Measurements from ENCODE around the gene NR2E3.

Gene NR2E3

DNA sequence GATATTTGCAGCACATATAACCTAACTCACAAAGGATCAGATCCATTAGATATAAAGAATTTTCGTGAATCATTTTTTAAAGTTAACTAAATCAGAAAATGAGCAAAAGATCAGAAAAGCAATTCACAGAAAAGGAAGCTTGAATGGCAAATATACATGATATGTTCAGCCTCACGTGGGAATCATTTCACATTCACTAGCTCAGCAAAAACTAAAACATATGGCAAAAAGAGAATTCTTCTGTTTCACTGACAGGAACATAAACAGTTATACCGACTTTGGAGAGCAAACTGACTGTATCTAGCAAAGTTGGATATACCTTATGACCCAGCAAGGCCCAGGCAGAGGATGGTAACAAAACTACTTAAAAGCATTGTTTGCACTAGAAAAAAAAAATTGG, 34.0 kb upstream of the NR2E3 start:
- TF ChIP-seq, protein P1, sequence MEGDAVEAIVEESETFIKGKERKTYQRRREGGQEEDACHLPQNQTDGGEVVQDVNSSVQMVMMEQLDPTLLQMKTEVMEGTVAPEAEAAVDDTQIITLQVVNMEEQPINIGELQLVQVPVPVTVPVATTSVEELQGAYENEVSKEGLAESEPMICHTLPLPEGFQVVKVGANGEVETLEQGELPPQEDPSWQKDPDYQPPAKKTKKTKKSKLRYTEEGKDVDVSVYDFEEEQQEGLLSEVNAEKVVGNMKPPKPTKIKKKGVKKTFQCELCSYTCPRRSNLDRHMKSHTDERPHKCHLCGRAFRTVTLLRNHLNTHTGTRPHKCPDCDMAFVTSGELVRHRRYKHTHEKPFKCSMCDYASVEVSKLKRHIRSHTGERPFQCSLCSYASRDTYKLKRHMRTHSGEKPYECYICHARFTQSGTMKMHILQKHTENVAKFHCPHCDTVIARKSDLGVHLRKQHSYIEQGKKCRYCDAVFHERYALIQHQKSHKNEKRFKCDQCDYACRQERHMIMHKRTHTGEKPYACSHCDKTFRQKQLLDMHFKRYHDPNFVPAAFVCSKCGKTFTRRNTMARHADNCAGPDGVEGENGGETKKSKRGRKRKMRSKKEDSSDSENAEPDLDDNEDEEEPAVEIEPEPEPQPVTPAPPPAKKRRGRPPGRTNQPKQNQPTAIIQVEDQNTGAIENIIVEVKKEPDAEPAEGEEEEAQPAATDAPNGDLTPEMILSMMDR (IDR thresholded peaks at IDR 0.05; ENCODE audit: low read depth, low read length, missing control alignments) = no peak
- H3K4me3 ChIP-seq (replicated peaks; ENCODE audit: low read depth, low read length) = no peak overlapping the region
- DNase-seq (ENCODE audit: extremely low read depth, low read depth) = no peak

DNA sequence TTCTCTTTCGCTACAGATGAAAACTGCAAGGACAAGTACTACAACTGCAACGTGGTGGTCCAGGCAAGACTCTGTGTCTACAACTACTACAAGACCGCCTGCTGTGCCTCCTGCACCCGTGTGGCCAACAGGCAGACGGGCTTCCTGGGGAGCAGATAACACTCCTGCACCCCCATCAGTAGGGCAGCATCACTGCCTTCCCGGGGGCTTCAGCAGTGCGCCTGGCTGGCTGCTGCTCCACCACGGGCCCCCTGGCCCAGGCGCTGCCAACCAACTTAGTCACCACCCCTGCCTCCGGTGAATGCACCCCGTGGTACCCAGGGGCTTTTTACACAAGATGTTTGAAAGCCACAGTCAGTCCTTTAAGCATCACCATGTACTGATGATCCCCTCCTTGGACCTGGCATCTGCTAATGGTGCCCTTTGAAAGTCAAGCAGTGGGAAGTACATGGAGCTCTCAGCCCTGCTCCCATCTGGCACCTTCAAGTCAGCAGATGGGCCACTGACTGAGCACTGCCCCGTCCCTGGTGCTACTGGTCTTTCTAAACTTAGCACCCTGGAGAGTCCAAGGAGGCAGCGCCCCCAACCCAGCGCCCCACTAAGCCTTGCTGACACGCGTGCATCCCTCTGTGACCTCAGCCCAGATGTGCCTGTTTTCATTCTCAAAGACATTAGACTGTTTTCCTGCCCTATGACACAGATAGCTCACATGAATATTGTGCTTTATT, 33.0 kb upstream of the NR2E3 start:
- TF ChIP-seq, protein P1 (IDR thresholded peaks at IDR 0.05; ENCODE audit: low read depth, low read length, missing control alignments) = no peak
- no peak for DNase-seq (ENCODE audit: extremely low read depth, low read depth)
- H3K4me3 ChIP-seq (replicated peaks; ENCODE audit: low read depth, low read length) = no peak overlapping the region

DNA sequence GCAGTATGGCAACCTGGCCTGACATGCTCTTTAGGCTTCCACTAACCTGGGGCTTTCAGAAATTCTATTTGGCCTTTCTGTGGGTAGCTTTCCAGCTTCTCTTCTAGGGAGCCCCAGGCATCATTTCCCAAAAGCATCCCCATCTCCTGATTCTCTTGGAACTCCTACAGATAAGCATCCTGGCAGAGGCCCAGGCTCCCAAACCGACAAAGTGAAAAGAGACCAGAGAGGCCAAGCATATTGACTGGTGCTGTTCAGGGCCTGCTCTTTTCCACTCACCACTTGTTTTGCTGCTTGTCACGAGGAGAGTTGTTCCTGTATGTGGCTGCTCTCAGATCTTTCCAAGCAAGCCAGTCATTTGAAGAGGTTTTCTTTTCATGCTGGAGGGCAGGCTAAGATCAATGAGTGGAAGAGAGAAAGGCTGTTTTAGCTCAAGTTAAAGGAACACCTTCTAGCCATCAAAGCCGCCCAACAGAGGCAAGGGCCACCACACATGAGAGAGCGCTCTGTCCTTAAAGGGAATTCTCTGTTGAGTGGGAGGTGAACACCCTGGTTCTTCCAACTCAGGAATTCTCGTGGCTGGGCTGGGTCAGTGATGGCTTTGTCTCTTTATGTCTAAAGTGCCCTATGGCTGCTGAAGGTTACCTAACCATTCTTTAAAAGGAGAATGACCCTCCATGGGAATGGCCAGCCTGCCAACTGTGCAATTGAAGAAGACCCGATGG, 31.1 kb upstream of the NR2E3 start:
- no peak overlapping the region for H3K4me3 ChIP-seq (replicated peaks; ENCODE audit: low read depth, low read length)
- no peak for DNase-seq (ENCODE audit: extremely low read depth, low read depth)
- TF ChIP-seq, protein P1 (IDR thresholded peaks at IDR 0.05; ENCODE audit: low read depth, low read length, missing control alignments) = no peak

DNA sequence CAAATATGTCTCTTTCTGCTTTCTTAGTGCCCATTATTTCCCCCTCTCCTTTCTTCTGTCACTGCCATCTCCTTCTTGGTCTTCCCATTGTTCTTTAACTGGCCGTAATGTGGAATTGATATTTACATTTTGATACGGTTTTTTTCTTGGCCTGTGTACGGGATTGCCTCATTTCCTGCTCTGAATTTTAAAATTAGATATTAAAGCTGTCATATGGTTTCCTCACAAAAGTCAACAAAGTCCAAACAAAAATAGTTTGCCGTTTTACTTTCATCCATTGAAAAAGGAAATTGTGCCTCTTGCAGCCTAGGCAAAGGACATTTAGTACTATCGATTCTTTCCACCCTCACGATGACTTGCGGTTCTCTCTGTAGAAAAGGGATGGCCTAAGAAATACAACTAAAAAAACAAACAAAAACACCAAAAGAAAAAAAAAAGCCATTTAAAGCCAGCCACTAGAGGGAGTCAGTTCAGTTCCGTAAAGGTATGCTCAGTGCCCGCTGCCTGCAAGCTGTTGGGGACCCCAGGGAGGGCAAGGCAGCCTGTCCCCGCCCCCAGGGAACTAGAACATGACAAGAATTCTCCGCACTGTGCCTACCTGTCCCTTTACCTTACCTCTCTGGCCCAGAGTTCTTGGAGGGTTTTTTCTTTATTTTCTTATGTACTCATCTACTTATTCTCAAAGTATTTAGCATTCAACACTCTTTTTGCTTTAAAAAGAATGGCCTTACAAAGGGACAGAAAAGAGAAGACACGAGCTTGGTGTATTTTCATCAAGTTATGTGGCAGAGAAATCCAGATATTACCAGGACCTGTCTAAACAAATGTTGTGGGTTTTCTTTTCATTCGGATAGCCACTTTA, 30.0 kb upstream of the NR2E3 start:
- DNase-seq (ENCODE audit: extremely low read depth, low read depth) = peak; percentile 52
- no peak overlapping the region for H3K4me3 ChIP-seq (replicated peaks; ENCODE audit: low read depth, low read length)
- TF ChIP-seq, protein P1 (IDR thresholded peaks at IDR 0.05; ENCODE audit: low read depth, low read length, missing control alignments) = peak; percentile 75

DNA sequence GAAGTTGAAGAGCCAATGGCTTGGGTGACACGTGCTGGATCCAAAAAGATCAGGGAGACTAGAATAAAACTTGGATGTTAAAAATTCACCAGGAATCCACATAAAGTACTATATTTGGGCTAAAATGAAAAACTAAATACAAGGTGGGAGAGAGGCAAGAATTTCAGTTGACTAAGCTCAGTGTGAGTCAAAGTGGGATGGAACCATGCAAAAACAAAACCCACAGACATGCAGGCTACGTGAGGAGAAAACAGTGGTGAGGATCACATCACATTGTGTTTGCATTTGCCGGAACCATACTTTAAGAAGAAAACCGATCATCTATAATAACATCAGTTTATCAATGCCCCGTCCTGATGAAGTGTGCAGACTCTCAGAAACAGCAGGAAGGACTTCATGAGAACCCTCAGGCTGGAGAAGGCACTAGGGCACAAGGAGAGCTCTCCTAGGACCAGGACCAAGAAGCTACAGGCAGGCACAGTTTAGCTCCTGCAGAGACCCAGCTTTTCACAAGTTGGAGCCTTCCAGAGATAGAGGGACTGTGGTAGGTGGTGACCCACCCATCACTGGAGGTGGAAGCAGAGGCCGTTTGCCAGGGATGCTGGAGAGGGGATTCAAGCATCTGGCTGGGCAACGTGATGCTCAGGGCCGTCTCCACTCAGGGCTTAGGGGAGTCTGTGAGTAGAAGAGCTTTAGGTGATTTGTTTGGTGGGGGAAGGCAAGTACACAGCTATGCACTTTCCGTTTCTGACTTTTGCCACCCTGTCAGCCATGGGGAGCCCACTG, 29.0 kb upstream of the NR2E3 start:
- DNase-seq (ENCODE audit: extremely low read depth, low read depth) = no peak
- TF ChIP-seq, protein P1 (IDR thresholded peaks at IDR 0.05; ENCODE audit: low read depth, low read length, missing control alignments) = no peak
- no peak overlapping the region for H3K4me3 ChIP-seq (replicated peaks; ENCODE audit: low read depth, low read length)

DNA sequence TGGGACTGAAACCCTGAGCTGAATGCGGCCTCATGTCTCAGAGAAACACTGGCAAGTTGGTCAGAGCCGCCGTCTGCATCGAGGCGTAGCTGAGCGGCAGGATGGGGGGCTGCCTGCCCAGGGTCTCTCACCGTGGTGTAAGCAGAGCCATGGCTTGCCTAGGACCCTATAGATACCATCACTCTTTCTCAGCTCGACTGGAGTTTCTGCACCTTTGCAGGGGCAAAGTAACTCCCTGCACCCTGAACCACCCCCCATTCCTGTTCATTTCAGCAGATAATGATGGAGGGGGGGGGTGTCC, 28.4 kb upstream of the NR2E3 start:
- TF ChIP-seq, protein P1 (IDR thresholded peaks at IDR 0.05; ENCODE audit: low read depth, low read length, missing control alignments) = no peak
- no peak for DNase-seq (ENCODE audit: extremely low read depth, low read depth)
- H3K4me3 ChIP-seq (replicated peaks; ENCODE audit: low read depth, low read length) = no peak overlapping the region

All from HFF-Myc (cell line).